GM12892 (cell line): Measurements from ENCODE around the gene RPTN.

Experiments used
- POLR2A ChIP-seq: IDR thresholded peaks from 2 replicates; pipeline ENCODE4 v1.6.1; 2011; ENCODE audit warnings: low read depth, low read length, control low read depth
- POLR2AphosphoS5 ChIP-seq: IDR thresholded peaks from 2 replicates; pipeline ENCODE4 v1.6.1; 2011; ENCODE audit warnings: low read depth, low read length, control low read depth
- TAF1 ChIP-seq: IDR thresholded peaks from 2 replicates; pipeline ENCODE4 v1.6.1; 2011; ENCODE audit warnings: low read depth, mild to moderate bottlenecking, control low read depth, low read length, borderline replicate concordance

GRCh38 chr1:152159144-152159543, at the start of gene RPTN:
- TF ChIP-seq POLR2A (no peak), TAF1 (no peak), POLR2AphosphoS5 (no peak)
